IMR-90 (cell line): ENCODE data around the gene IQCE. TPM values are rescaled to one million over a fixed set of nuclear protein-coding genes. Genes with fewer than 3 reads are reported as not detected.

Experiments used
- ATAC-seq: fragments of 200-7000 bp; cut with Tn5 transposase; 2 replicates; pipeline ENCODE4 v1.9.1; 2020; ENCODE audit warnings: low read depth, mild to moderate bottlenecking, moderate library complexity
- BruUV-seq: library from RNA; stranded (reverse); fragments of 400-500 nt; replicated peaks from 2 replicates; lab custom pipeline; 2021; lab: Mats Ljungman, UMichigan
- CTCF ChIA-PET: fragments of 300-600 bp; formaldehyde crosslinking; extraction: SDS; loops from one replicate; lab custom pipeline; 2021; ENCODE audit warnings: antibody characterized with exemption; lab: Yijun Ruan, JAX
- POLR2A ChIA-PET: fragments of 300-600 bp; sonication (Branson Sonifier 250); formaldehyde crosslinking; loops from one replicate; lab custom pipeline; 2022; ENCODE audit warnings: antibody characterized with exemption; ENCODE audit not compliant: unreplicated experiment; lab: Charles Lee
- DNase-seq: peaks from one replicate; pipeline ENCODE4 v3.0.0; 2013
- H2AFZ ChIP-seq: replicated peaks from 2 replicates; pipeline ENCODE3; 2013; ENCODE audit warnings: low read length, mild to moderate bottlenecking; ENCODE audit not compliant: poor library complexity
- H2AK5ac ChIP-seq: 2 replicates; pipeline ENCODE4 v1.6.1; 2013; ENCODE audit warnings: low read depth, low read length, inconsistent platforms
- H2AK9ac ChIP-seq: replicated peaks from 2 replicates; pipeline ENCODE3; 2013; ENCODE audit warnings: mild to moderate bottlenecking, low read depth, low read length, moderate library complexity; ENCODE audit not compliant: poor library complexity
- H2BK120ac ChIP-seq: 2 replicates; pipeline ENCODE4 v1.6.1; 2013; ENCODE audit warnings: low read depth, low read length, inconsistent platforms
- H2BK15ac ChIP-seq: 3 replicates; pipeline ENCODE4 v1.6.1; 2013; ENCODE audit warnings: low read depth, low read length, inconsistent platforms
- H2BK20ac ChIP-seq: 2 replicates; pipeline ENCODE4 v1.6.1; 2013; ENCODE audit warnings: low read depth, mild to moderate bottlenecking, inconsistent platforms, low read length, moderate library complexity
- H2BK5ac ChIP-seq: 2 replicates; pipeline ENCODE4 v1.6.1; 2013; ENCODE audit warnings: mild to moderate bottlenecking, low read depth, low read length, inconsistent platforms; ENCODE audit not compliant: poor library complexity, severe bottlenecking
- H3K14ac ChIP-seq: replicated peaks from 2 replicates; pipeline ENCODE4 v1.6.1; 2013; ENCODE audit warnings: low read depth, low read length, inconsistent platforms
- H3K18ac ChIP-seq: 2 replicates; pipeline ENCODE4 v1.6.1; 2013; ENCODE audit warnings: low read depth, low read length, control low read depth
- H3K23ac ChIP-seq: 2 replicates; pipeline ENCODE4 v1.6.1; 2013; ENCODE audit warnings: low read depth, low read length, inconsistent platforms
- H3K27ac ChIP-seq: 2 replicates; pipeline ENCODE4 v1.5.1; 2013; ENCODE audit warnings: mild to moderate bottlenecking, control low read depth, low read length; ENCODE audit not compliant: insufficient read depth
- H3K27me3 ChIP-seq: 2 replicates; pipeline ENCODE4 v1.6.1; 2013; ENCODE audit warnings: low read length; ENCODE audit not compliant: control insufficient read depth, insufficient read depth
- H3K36me3 ChIP-seq: 2 replicates; pipeline ENCODE4 v1.6.1; 2013; ENCODE audit warnings: low read length, mixed read lengths; ENCODE audit not compliant: control insufficient read depth, insufficient read depth
- H3K4ac ChIP-seq: 2 replicates; pipeline ENCODE4 v1.6.1; 2013; ENCODE audit warnings: low read depth, low read length, inconsistent platforms
- H3K4me1 ChIP-seq: 2 replicates; pipeline ENCODE4 v1.6.1; 2013; ENCODE audit warnings: low read length, mixed read lengths; ENCODE audit not compliant: control insufficient read depth, insufficient read depth
- H3K4me2 ChIP-seq: 2 replicates; pipeline ENCODE4 v1.6.1; 2013; ENCODE audit warnings: low read depth, mild to moderate bottlenecking, control low read depth, low read length, moderate library complexity
- H3K4me3 ChIP-seq: 2 replicates; pipeline ENCODE4 v1.5.1; 2013; ENCODE audit warnings: low read depth, mild to moderate bottlenecking, control low read depth, low read length, moderate library complexity; ENCODE audit not compliant: insufficient read depth
- H3K56ac ChIP-seq: 2 replicates; pipeline ENCODE4 v1.6.1; 2013; ENCODE audit warnings: low read length, inconsistent platforms; ENCODE audit not compliant: insufficient read depth; ENCODE audit errors: extremely low read depth
- H3K79me1 ChIP-seq, 2 experiments: 2 replicates each; pipeline ENCODE4 v1.6.1; 2013; ENCODE audit warnings: low read length in 2 of 2, inconsistent platforms in 1 of 2, low read depth in 1 of 2
- H3K9ac ChIP-seq: 2 replicates; pipeline ENCODE4 v1.6.1; 2013; ENCODE audit warnings: low read depth, low read length, control low read depth
- H3K9me1 ChIP-seq: 2 replicates; pipeline ENCODE4 v1.6.1; 2013; ENCODE audit warnings: low read length, inconsistent platforms; ENCODE audit not compliant: insufficient read depth
- H3K9me3 ChIP-seq: 2 replicates; pipeline ENCODE4 v1.6.1; 2013; ENCODE audit warnings: low read length; ENCODE audit not compliant: control insufficient read depth, insufficient read depth
- H4K20me1 ChIP-seq: 2 replicates; pipeline ENCODE4 v1.6.1; 2013; ENCODE audit warnings: low read length, inconsistent platforms; ENCODE audit not compliant: insufficient read depth
- H4K5ac ChIP-seq: 2 replicates; pipeline ENCODE4 v1.6.1; 2013; ENCODE audit warnings: mild to moderate bottlenecking, low read depth, low read length, control low read depth
- H4K8ac ChIP-seq, 2 experiments: 2 replicates each; pipeline ENCODE4 v1.6.1; 2013; ENCODE audit warnings: low read depth in 2 of 2, low read length in 2 of 2, control low read depth in 1 of 2, inconsistent platforms in 1 of 2
- H4K91ac ChIP-seq: 2 replicates; pipeline ENCODE4 v1.6.1; 2013; ENCODE audit warnings: low read depth, low read length, inconsistent platforms; ENCODE audit not compliant: insufficient read depth
- BHLHE40 ChIP-seq: fragments of 150-350 bp; IDR thresholded peaks from 2 replicates; pipeline ENCODE4 v1.6.1; 2016; ENCODE audit warnings: mild to moderate bottlenecking, low read depth, low read length
- CEBPB ChIP-seq: IDR thresholded peaks from 2 replicates; pipeline ENCODE4 v1.6.1; 2012; ENCODE audit warnings: low read depth, low read length, improper control_type of control experiment
- CHD1 ChIP-seq: IDR thresholded peaks from 2 replicates; pipeline ENCODE4 v1.6.1; 2012; ENCODE audit warnings: low read depth, low read length, improper control_type of control experiment
- ELK1 ChIP-seq: fragments of 150-350 bp; IDR thresholded peaks from 2 replicates; pipeline ENCODE4 v1.6.1; 2016; ENCODE audit warnings: low read depth, mild to moderate bottlenecking, low read length, moderate library complexity, borderline replicate concordance
- FOS ChIP-seq: fragments of 150-350 bp; IDR thresholded peaks from 2 replicates; pipeline ENCODE4 v1.6.1; 2016; ENCODE audit warnings: low read depth, low read length
- MAFK ChIP-seq: IDR thresholded peaks from 2 replicates; pipeline ENCODE4 v1.6.1; 2012; ENCODE audit warnings: low read depth, low read length, improper control_type of control experiment
- MAZ ChIP-seq: IDR thresholded peaks from 2 replicates; pipeline ENCODE4 v1.6.1; 2012; ENCODE audit warnings: low read depth, mild to moderate bottlenecking, low read length, improper control_type of control experiment, moderate library complexity, borderline replicate concordance
- NFE2L2 ChIP-seq: fragments of 150-350 bp; IDR thresholded peaks from 2 replicates; pipeline ENCODE4 v1.6.1; 2016; ENCODE audit warnings: low read depth, mild to moderate bottlenecking, low read length
- POLR2A ChIP-seq: IDR thresholded peaks from 2 replicates; pipeline ENCODE4 v1.6.1; 2012; ENCODE audit warnings: mild to moderate bottlenecking, low read depth, low read length
- RAD21 ChIP-seq: IDR thresholded peaks from 2 replicates; pipeline ENCODE4 v1.6.1; 2012; ENCODE audit warnings: low read length, improper control_type of control experiment
- RCOR1 ChIP-seq: IDR thresholded peaks from 2 replicates; pipeline ENCODE4 v1.6.1; 2012; ENCODE audit warnings: mild to moderate bottlenecking, low read length, improper control_type of control experiment; ENCODE audit not compliant: insufficient replicate concordance
- RFX5 ChIP-seq: IDR thresholded peaks from 2 replicates; pipeline ENCODE4 v1.8.0; 2012; ENCODE audit warnings: low read depth, mild to moderate bottlenecking, low read length, moderate library complexity
- SMC3 ChIP-seq: fragments of 150-350 bp; IDR thresholded peaks from 2 replicates; pipeline ENCODE4 v1.6.1; 2016; ENCODE audit warnings: low read depth, mild to moderate bottlenecking, antibody characterized with exemption, low read length, moderate library complexity
- WGBS, 2 experiments: methylation state at CpG; one replicate each; pipeline versions ENCODE4 v1.1.5 to v1.1.7; 2013; ENCODE audit warnings: missing lambda C conversion rate in 2 of 2; ENCODE audit not compliant: insufficient read length in 1 of 2; ENCODE audit errors: extremely low coverage in 2 of 2; 5-methylcytosine and 5-hydroxymethylcytosine counted together
- dilution Hi-C: fragments of 300-500 bp; cut with HindIII; formaldehyde crosslinking; loops from one replicate; pipeline ENCODE4 v1.14.3; 2018; ENCODE audit warnings: low sequenced_read_pairs; ENCODE audit not compliant: unreplicated experiment
- in situ Hi-C: fragments of 300-500 bp; cut with MboI; formaldehyde crosslinking; loops from 3 replicates; pipeline ENCODE4 v1.14.3; 2019; ENCODE audit warnings: low sequenced_read_pairs, inconsistent platforms, mixed read lengths
- intact Hi-C: fragments of 100-400 bp; cut with micrococcal nuclease; formaldehyde crosslinking; loops from 2 replicates; pipeline ENCODE4 v1.10.0; 2022
- polyA plus RNA-seq, 3 experiments: library from polyadenylated mRNA; depleted of rRNA; stranded (reverse); fragments of >200 nt; gene quantifications; 2 replicates each; pipeline ENCODE4 v1.2.3, GENCODE V29; 2012; ENCODE audit warnings: low replicate concordance in 1 of 3
- total RNA-seq: library from RNA; depleted of rRNA; stranded (reverse); fragments of >200 nt; gene quantifications from 2 replicates; pipeline ENCODE4 v1.2.3, GENCODE V29; 2012
- TF ChIP-seq, protein P1 (sequence below): fragments of 150-350 bp; IDR thresholded peaks from 2 replicates; pipeline ENCODE4 v1.6.1; 2017; ENCODE audit warnings: mild to moderate bottlenecking, antibody characterized with exemption, low read length, low read depth
- TF ChIP-seq, protein P2 (sequence below): conservative IDR thresholded peaks from 2 replicates; pipeline ENCODE4 v1.5.1; 2012; ENCODE audit warnings: mild to moderate bottlenecking, low read depth, low read length, improper control_type of control experiment

IQCE gene
- total and polyA plus RNA-seq, 2 of the 4 experiments (the other 2 are of a cell fraction): 5.0 to 6.3 TPM

DNA sequence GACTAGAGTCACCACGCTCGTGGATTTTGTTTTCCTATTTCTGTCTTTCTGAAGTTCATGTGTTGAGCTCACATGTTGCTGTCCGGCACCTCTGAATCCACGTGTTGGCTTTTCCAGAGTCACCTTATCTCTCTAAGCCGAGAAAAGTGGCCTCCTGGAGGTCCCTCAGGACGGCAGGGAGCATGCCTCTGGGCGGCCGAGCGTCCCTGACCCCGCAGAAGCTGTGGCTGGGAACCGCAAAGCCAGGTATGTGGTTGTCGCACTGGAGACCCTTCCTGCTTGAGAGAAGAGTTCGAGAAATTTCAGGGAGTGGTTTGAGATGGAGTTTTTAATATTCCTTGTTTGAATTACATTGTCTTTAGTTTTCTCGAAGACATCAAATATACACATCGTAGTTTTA is 12.6 kb downstream of the IQCE start:
- TF ChIP-seq, protein P1, sequence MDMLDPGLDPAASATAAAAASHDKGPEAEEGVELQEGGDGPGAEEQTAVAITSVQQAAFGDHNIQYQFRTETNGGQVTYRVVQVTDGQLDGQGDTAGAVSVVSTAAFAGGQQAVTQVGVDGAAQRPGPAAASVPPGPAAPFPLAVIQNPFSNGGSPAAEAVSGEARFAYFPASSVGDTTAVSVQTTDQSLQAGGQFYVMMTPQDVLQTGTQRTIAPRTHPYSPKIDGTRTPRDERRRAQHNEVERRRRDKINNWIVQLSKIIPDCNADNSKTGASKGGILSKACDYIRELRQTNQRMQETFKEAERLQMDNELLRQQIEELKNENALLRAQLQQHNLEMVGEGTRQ: no peak
- TF ChIP-seq MAZ: no peak
- TF ChIP-seq CHD1: no peak
- no peak for TF ChIP-seq RFX5
- no peak for TF ChIP-seq MAFK
- no peak for TF ChIP-seq NFE2L2
- TF ChIP-seq FOS: no peak
- TF ChIP-seq CEBPB: no peak
- TF ChIP-seq POLR2A: no peak
- no peak for TF ChIP-seq ELK1
- TF ChIP-seq RAD21: no peak
- no peak for TF ChIP-seq BHLHE40
- TF ChIP-seq SMC3: no peak
- TF ChIP-seq, protein P2, sequence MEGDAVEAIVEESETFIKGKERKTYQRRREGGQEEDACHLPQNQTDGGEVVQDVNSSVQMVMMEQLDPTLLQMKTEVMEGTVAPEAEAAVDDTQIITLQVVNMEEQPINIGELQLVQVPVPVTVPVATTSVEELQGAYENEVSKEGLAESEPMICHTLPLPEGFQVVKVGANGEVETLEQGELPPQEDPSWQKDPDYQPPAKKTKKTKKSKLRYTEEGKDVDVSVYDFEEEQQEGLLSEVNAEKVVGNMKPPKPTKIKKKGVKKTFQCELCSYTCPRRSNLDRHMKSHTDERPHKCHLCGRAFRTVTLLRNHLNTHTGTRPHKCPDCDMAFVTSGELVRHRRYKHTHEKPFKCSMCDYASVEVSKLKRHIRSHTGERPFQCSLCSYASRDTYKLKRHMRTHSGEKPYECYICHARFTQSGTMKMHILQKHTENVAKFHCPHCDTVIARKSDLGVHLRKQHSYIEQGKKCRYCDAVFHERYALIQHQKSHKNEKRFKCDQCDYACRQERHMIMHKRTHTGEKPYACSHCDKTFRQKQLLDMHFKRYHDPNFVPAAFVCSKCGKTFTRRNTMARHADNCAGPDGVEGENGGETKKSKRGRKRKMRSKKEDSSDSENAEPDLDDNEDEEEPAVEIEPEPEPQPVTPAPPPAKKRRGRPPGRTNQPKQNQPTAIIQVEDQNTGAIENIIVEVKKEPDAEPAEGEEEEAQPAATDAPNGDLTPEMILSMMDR: no peak
- TF ChIP-seq RCOR1: no peak
- Histone ChIP-seq H4K5ac (no peak overlapping the region), H3K36me3 (peaks cover 16% of the 10 kb centered on the region), H3K4me1 (peaks cover 5% of the 10 kb centered on the region), H3K27me3 (no peaks in the 10 kb centered on the region), H4K8ac (no peak overlapping the region), H3K14ac (no peak overlapping the region), H3K79me1 (peaks cover 0 to 3% of the 10 kb centered on the region in 2 experiments; a peak in 1 of 4 replicates), H2BK15ac (no peak overlapping the region), H3K9me3 (no peaks in the 10 kb centered on the region), H3K9ac (no peak overlapping the region), H3K56ac (no peak overlapping the region), H3K4ac (no peak overlapping the region), H2AK5ac (no peak overlapping the region), H4K91ac (no peak overlapping the region), H3K27ac (no peak overlapping the region), H2BK120ac (no peak overlapping the region), H3K4me2 (no peak overlapping the region), H2AK9ac (no peak overlapping the region), H2BK20ac (no peak overlapping the region), H3K9me1 (peaks cover 6% of the 10 kb centered on the region; the same call in 1 of the 2 replicates), H3K4me3 (no peak overlapping the region), H4K20me1 (no peaks in the 10 kb centered on the region), H2AFZ (no peak overlapping the region), H3K23ac (no peak overlapping the region), H3K18ac (no peak overlapping the region), H2BK5ac (no peak overlapping the region)
- WGBS, 2 experiments: 100% methylated on average over 9 of the region's 15 CpGs; no CpG with 5 or more reads in 1 of the 2 experiments
- intact Hi-C loops: no loop called here
- dilution Hi-C loops: no loop called here
- BruUV-seq: no TSS peak
- DNase-seq (no peak), ATAC-seq (no peak)
- POLR2A ChIA-PET: no interaction called here
- CTCF ChIA-PET: interaction anchor here (1.2 kb wide), 1 partner anchor 91 kb away, joined by 4 read pairs; no protein-coding TSS in a partner anchor
- in situ Hi-C loops: no loop called here
